D341Med (cell line): Measurements from ENCODE around the gene ZFAND2B.

Experiments used
- DNase-seq: peaks from one replicate; pipeline ENCODE4 v3.0.0; 2012; ENCODE audit warnings: low spot score

The ZFAND2B gene

DNA sequence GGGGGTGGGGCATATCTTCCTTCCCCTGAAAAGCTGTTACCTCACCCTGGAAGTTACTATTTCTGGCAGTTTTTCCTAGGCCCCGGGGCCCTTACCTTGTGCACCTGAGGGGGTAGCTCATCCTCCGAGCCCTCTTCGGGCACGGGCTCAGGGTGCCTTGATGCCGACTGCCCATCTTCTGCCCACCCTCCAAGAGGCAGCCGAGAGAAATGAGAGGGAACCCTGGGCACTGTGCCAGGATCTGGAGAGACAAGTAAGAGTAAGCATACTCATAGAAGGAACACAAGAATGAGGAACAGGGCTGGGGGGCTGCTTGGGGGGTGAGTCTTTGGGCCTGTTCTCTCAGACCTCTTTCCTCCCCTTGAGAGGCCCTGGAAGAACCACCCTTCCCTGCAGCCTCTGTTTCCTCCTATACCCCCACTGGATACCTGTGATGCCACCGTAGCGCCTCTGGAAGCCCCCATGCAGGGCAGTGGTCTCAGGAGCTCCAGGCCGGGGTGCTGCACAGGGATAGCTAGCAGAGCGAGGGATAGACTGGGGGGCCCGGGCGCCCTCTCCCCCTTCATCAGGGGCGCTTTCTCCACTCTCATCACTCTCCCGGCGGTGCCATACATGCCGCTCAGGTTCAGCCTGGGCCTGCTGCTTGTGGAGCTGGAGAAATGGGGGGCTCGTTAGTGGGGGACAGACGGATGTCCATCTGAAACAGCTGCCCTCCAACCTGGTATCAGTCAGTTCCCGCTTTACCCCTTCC is 14.2 kb downstream of the ZFAND2B start:
- no peak for DNase-seq

DNA sequence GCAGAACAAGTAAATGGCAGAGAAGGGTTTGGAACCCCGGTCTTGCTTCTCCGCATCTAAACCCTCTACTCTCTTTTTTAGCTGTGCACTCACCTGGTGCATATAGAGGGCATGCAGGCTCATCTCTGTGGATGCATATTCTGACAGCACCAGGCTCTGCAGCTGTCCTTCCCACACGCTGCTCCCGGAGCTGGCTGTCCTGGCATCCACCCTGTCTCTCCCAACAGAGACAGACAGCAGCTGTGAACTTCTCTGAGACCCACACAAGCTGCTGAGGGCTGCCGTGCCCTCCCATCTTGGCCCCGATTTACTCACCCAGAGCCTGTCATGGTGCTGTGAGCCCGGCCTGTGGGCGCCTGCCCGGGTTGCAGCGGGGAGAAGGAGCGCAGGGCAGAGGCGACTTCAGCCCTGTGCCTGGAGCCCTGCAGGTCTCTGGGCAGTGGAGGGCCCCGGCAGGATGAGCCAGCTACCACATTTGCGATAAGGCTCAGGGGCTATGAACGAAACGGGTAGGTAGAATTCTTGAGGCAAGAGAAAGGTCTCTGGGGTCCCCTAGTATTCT is 15.5 kb downstream of the ZFAND2B start:
- DNase-seq, result no peak

DNA sequence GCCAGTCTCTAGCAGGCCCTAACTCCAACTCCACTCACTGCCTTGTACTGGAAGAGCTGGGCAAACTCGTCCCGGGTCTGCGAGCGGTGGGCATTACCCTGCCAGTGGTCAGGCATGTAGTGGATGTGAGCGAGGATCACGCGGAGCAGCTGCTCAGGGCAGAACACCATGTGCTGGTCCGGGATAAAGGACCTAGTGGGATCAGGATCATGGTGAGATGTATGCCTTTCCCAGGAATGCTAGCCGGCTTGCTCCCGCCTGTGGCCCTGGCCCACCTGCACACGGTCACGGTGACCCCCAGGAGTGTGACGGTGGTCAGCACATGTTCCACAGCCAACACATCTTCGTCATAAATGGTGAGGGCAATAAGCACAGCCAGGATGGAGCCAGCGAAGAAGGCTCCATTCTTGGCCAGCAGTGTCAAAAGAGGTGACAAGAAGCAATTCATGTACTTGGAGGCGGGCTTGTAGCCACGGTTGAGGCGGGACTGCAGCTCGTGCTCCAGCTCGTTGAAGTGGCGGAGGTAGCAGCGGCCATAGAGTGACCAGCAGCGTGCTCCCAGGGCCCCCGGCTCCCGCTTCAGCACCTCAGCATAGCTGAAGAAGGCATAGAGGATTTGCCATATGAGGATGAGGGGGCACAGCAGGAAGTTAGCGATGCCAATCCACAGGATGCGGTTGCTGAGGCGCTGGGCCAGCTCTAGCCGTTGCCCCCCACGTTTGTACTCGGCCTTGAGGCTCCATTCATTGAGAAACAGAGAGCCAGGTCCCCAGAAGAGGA is 17.4 kb downstream of the ZFAND2B start:
- no peak for DNase-seq

DNA sequence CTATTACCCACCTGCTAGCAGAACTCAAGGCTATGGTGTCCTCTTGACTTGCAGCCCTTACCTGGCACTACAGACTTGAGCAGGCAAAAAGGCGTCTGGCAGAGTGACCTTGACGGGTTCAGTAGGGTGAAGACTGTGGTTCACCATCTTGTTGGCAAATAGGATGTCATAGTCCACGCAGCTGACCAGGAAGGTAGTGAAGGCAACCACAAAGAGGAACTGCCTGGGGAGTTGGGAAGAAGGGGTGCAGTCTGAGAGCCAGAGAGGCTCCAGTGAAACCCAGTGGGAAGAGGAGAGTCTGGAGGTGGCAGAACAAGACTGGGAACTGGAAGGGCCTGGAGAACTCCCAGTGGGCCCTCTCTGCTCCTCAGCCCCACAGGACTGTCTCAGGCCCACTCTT is 18.8 kb downstream of the ZFAND2B start:
- no peak for DNase-seq

DNA sequence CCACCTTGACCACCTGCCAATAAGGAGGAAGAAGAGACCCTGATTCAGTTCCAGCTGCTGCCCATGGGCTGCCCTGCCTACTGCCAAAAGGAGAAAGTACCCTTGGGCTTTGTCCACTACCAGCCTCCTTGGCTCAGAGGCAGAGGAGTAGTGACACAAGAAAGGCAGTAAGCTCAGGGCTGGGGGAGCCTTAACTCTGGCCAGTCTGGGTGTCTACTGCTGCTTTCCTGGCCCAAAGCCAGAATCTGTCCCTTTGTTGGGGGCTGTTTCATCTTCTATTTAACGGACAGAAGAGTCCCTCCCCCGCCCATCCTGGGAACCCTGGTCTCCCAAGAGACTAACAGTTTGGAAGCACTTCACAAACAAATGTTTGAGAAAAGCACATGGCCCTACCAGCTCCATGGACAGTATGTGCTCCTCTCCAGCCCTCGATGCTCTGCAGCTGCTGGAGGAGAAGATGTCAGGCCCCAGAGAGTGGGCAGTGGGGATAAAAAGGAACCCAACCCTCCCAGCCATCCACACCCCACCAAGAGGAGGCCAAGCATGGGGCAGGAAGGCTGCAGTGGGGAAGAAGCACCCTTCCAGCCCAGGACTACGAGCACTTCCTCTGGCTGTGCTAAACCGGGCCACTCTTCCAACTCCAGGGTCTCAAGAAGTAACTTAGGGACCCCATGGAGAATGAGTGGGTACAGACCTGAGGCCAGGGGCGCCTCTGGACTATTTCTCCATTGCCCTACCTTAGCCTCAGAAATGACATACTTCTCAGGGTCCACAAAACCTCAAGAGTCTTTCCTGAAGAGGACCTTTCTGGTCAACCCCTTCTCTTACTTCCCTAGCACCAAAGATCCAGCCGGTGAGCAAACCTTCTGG is 21.7 kb downstream of the ZFAND2B start:
- no peak for DNase-seq

DNA sequence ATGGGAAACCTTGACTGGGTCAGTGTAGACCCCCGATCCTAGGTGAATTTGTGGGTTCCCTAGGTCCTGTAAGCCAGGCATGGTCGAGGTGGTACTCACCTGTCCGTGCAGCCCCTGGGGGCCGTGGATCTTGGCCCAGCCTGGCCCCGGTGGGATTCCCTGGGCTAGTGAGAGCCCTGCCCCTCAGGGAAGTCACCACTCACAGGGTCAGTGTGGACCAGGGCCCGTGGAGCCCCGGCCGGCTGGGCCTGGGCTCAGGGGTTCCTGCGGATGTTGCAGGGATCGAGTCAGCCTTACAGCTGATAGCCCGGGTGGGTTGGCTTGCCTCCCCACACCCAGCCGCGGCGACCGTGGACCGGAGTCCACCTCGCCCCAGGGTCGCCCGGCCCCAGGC is 22.3 kb downstream of the ZFAND2B start:
- no peak for DNase-seq

DNA sequence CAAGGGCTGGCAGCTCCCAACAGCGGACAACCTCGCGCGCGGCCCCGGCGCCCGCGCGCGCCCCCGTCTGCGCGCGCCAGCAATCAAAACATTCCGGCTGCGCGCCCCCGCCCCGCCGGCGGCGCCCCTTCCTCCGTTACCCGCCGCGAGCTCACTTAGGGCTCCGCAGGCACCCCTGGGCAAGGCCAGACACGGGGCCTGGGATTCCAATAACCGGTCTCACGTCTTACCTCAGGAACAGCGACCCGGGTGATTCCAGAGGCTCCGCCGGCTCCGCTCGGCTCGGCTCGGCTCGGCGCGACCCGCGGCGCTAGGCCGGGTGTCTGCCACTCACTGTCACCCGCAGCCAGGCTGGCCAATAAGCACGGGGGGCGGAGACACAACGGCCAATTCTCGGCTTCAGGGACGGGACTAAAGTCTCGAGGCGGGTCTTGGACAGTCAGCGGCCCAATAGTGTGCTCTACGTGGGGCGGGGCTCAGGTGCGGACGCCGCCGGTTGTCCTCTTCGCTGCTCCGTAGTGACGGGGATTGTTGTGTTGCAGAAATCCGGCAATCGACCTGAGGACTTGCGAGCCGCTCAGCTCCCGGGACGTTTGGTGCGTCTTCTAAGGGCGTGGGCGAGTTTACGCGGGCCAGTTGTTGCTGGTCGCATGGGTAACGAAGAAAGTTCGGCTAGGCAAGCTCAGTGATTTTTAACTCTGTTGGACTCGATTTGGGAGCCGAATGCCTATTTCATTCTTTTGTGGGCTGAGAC is 22.9 kb downstream of the ZFAND2B start, which contains the start of the genes ANKZF1 and ATG9A:
Gene ANKZF1, plus strand, starts transcription at position 502 of the 754 bp plus-strand sequence. CDS start 452 bp downstream, outside the sequence.
Gene ATG9A, minus strand, starts transcription at position 332 of the 754 bp plus-strand sequence. CDS start 1,612 bp downstream, outside the sequence.
- peak; percentile 95 for DNase-seq

DNA sequence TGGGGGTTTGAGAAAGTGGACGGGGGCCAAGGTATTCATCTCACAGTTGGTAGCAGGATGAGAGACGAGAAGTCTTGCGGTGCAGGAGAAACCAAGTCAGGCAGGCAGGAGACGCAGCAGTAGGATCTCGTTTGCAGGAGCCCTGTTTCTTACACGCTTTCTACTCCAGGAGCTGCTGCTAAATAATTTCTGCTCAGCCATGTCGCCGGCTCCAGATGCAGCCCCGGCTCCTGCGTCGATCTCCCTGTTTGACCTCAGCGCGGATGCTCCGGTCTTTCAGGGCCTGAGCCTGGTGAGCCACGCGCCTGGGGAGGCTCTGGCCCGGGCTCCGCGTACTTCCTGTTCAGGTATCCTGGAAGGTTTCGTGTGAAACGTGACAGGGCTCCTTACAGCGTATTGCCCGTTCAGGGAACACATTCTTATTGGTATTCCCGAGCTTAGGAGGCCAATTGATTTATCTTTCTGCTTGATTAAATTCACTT is 23.5 kb downstream of the ZFAND2B start:
- DNase-seq, result peak; percentile 55

DNA sequence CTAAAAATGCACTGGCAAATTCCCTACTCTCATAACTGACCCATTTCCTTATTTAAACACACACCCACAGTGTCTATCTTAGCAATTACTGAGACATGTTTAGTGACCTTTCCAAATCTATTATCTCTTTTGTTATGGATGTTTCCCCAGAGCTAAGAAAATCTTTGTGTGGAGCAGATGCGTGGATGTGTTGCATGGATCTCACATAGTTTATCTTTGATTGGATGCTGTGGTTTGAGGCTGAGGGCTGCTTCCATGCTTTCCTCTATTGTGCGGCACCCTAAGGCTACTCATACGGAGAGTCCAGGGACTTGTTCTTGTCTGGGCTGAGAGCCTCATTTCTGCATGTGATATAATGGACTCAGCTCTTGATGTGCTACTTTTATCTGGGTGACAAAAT is 27.7 kb downstream of the ZFAND2B start:
- DNase-seq, result no peak

DNA sequence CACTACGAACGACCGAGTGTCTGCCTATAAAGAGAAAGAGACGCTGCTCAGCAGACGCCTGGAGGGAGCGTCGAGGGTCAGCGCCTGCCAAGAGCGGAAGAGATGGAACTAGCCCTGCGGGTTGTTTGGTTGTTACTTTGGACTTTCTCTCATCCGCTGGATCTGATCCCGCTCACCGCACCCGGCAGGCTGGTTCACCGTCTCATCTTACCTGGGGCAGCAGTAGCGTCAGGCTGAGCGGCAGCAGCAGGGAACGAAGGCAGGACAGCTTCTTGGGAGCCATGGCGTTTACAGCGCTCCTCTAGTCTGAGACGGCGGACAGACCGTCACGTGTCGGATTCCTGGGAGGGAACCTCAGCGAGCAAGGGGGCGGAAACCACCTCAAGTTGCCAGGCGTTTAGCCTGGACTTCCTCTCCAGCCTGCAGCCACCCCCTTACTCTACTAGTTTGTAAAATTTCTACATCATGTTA is 36.7 kb downstream of the ZFAND2B start:
- no peak for DNase-seq

DNA sequence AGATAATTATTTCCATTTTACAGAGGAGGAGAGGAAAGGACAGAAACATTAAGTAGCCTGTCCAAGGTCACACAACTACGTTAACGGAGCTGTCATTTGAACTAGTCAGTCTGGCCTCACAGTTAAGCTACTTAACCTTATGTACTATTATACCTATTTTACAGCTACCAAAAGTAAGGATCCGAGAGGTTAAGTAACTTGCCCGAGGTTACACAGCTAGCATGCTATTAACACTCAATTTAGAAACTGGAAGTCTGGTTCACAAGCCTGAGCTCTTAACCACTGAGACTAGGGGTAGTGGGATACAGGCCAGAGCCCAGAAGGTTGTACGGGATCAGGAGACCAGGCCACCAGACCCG is 38.2 kb downstream of the ZFAND2B start:
- DNase-seq, result no peak

DNA sequence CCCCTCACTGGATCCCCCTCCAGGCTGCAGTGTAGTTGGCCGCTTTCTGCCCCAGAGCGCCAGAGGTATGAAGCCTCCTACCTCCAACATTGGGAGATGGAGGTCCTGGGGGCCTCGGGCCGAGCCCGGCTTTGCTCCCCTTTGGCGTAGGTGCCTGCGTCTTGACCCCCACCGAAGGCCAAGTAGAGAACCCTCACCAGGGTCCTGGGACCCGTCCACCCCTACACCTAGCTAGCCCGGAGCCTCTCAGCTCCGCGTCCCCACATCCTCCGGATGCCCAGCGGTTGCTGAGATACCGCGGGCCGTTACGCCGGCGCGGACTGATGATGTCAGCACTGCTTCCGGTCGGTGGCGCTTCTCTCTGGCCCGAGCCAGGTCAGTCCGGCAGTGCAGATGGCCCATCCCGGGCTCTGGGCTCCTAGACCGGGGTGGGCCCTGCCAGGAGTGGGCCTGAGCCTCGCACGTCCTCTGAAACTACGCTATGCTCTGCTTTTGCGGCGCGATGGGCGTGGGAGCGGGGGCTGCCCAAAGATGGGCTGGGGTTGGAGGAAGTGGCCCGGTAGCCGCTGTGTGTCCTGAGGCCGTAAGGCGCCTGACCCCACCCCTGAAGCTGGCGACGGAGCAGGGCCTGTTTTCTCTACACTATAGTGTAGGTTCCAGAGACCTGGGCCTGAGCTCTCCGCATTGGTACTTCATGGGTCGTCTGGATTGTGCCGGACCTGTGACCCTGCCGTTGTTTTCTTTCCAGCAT is 38.7 kb downstream of the ZFAND2B start, which contains the start of the genes GLB1L and STK16:
Gene GLB1L, minus strand, starts transcription at position 297 of the 751 bp plus-strand sequence. CDS start 1,871 bp downstream, outside the sequence.
Gene STK16, plus strand, starts transcription at position 332 of the 751 bp plus-strand sequence. CDS start 521 bp downstream, outside the sequence.
- peak; percentile 93 for DNase-seq

DNA sequence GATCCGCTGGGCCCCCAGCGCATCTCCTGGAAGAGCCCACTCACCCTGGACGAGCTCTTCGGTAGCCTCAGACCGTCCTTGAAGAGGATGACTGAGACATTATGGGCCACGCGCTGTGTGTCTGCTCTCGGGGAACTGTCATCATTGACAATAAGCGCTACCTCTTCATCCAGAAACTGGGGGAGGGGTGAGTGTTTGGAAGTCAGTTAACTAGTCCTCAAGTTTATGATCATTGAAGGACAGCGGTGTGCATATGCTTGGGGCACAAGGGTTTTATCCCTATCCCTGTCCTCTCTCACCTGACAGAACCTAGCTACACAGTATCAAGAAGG is 39.3 kb downstream of the ZFAND2B start:
- DNase-seq, result no peak

DNA sequence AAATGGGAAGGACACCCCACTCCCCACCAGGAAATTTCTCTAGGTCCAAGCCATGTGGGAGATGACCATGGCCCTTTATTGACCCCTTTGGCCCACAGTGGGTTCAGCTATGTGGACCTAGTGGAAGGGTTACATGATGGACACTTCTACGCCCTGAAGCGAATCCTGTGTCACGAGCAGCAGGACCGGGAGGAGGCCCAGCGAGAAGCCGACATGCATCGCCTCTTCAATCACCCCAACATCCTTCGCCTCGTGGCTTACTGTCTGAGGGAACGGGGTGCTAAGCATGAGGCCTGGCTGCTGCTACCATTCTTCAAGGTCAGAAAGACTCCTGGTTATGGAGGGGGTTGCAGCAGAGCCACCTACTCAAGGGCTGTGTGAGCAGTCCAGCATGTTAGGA is 40.0 kb downstream of the ZFAND2B start:
- DNase-seq, result no peak

DNA sequence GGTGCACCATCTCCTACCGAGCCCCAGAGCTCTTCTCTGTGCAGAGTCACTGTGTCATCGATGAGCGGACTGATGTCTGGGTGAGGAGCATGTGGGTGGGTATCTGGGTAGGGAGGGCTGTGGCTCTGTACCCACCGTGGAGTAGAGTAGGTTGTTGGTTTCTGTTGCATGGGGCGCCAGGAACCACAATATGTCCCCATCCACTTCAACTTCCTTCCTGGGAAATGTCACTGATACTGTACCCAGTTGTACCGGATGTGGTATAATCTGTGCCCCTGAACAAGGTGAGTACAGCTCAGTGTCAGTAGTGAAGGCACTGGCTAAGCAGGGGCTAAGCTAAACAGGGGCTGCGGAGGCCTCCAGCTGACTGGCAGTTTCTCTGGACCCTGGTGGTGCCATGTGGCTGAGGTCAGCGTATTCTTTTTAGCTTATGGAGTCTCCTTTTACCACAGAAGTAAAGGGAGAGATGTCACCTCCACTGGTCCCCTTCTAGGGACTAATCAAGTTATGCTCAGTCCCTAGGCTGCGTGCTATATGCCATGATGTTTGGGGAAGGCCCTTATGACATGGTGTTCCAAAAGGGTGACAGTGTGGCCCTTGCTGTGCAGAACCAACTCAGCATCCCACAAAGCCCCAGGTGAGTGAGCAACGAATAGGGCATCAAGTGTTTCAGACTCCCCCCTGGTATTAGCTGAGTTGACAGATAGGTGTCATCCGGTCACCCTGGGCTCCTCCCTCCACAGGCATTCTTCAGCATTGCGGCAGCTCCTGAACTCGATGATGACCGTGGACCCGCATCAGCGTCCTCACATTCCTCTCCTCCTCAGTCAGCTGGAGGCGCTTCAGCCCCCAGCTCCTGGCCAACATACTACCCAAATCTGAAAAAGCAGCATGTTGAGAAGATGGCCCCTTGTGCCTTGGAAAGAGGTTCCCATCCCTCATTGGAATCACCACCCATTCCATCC is 41.4 kb downstream of the ZFAND2B start:
- no peak for DNase-seq

DNA sequence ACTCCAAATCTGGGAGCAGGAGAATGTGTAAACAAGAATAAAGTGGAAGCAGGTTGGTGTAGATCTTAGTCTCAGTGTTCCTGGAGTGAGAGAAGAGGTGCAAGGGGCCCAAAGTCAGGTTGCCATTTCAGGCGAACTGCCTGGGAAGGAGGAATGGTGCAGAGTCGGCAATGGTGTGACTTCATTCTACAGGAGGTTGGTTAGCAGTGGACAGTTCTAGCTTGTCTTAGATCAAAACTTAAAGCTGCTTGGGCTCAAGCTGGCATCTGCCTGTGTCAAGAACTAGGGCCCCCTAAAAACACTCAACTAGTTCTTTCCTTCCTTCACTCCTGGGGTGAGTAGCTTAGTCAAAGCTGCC is 42.2 kb downstream of the ZFAND2B start:
- no peak for DNase-seq

DNA sequence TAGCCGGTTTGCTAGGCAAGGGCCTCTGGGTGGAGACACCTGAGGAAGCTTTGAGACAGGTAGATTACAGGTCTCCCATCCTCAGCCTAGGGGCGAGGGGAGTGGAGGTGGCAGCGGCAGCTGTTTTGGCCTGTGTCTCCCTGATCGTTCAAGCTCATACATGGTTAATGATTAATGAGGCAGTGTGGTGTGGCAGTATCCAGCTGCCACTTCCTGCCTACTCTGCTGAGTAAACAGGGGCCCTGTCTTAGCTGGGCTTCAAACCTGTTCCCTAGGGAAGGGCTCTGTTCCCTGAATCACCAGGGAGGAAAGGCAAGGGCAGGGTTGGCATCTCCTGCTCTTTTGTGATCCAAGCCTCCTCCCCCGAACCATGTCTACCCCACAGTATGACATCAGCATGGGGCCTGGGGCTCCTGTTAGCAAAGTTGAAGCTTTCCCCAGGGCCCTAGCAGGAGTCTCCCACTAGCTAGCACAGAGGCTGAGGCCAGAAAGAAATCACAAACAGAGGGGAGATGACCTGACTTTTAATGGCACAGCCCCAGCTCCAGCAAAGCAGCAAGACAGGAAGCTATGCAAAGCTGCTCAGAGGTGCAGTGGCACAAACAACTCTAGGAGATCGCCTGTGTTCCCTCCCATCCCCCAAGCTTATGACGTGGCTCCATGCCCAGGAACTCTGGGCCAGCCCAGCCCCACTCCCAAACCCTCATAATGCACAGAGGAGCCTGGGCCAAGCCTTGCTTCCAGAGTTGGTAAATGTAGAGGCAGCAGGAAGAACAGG is 42.8 kb downstream of the ZFAND2B start:
- DNase-seq, result peak; percentile 54
